GM19467 (cell line): ENCODE data around the gene FAM209A.
"Not testable (repeated sequence)": the region's sequence is repeated elsewhere in the genome, so short reads cannot be mapped to it uniquely, and the experiment has no call there.

ENCODE experiments used
- ATAC-seq: cut with Tn5 transposase; IDR thresholded peaks from one replicate; pipeline ENCODE4 v1.9.1; 2021; ENCODE audit warnings: mild to moderate bottlenecking, moderate library complexity; ENCODE audit not compliant: unreplicated experiment

The FAM209A gene

DNA sequence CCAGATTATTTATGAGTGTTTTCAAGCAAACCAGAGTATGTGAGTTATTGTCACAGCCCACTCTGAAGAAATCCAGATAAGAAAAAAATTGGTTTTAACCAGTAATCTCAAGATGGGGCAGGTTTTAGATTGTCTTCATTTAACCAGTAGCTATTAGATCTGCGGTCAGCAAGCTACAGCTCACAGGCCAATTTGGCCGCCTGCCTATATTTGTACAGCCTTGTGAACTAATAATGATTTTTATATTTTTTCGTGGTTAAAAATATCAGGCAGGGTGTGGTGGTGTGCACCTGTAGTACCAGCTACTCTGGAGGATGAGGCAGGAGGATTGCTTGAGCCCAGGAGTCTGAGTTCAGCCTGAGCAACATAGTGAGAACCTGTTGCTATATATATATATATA is 13.5 kb downstream of the FAM209A start:
- ATAC-seq: no peak

DNA sequence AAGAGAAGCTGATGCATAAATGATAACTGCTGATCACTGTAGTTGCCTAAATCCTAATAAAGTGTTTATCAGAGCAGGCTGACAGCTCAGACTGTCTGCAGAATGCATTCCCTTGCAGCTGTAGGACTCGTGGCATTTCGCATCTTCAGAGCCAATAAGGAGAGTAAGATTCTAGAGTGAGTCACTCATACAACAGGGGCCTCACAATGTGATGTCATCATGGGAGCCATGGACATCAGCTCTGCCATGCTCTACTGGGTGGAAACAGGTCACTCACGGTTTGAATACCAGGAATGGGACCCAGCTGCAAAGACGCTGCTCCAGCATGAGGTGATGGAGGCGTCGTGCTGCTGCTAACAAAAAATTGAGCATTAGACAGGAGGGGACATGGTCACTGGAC is 15.9 kb downstream of the FAM209A start:
- ATAC-seq: no peak

DNA sequence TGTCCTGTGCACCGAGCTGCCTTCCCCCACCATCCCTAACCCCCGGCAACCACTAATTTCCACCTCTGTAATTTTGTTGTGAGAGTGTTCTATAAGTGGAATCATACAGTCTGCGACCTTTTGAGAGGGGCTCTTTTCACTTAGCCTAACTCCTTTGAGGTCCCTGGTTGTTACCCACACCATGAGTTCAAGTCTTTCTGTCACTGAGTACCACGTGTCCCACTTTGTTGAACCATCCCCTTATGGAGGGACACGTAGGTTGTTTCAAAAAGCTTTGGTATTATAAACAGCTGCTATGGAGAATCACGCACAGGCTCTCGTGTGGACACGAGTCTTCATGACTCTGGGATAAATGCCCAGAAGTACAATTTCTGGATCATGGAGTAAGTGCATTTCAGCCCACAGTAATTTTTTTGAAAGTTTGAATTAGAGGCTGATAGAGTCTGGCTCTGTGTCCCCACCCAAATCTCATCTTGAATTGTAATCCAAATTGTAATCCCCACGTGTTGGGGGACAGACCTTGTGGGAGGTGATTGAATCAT is 18.0 kb downstream of the FAM209A start:
- ATAC-seq: no peak

DNA sequence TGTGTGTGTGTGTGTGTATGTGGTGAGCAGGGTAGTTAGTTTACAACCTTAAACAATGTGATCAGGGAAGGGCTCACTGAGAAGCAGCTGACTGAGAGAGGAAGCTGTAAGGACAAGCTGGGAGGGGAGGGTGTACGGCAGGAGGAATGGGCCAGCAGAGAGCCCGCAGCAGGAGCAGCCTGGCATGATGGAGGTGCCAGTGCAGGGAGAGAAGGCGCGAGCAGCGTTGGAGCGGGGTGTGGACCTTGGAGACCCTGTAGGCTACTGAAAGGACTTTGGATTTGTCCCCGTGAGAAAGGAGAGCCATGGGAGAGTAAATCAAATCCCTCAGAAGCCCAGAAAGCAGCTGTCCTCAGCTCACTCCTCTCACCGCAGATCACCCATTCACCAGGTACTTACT is 27.0 kb downstream of the FAM209A start:
- no peak for ATAC-seq

DNA sequence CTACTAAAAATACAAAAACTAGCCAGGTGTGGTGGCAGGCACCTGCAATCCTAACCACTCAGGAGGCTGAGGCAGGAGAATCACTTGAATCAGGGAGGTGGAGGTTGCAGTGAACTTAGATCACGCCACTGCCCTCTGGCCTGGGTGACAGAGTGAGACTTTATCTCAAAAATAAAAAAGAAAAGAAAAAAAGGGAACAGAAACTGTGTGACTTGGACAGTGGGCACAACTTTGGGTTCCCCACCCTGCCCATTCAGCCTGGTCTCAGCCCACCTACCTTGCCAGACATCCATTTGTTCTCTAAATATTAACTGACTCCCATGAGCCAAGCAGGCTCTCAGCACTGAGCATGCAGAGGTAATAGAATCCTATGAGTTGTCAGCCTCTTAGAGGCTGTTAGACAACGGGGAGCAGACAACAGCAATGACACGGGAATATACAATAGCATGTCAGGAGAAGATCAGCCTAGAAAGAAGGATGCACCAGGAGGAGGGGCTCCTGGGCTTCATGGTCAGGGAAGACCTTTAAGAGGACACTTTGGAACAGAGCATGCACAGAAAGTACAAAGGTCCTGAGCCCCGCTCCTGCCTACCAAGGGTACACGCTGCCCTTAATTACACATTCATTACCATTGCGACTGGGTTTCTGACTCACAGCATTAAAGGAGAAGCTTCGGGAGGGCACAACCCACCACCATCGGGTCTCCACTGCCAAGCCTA is 28.5 kb downstream of the FAM209A start:
- no peak for ATAC-seq

DNA sequence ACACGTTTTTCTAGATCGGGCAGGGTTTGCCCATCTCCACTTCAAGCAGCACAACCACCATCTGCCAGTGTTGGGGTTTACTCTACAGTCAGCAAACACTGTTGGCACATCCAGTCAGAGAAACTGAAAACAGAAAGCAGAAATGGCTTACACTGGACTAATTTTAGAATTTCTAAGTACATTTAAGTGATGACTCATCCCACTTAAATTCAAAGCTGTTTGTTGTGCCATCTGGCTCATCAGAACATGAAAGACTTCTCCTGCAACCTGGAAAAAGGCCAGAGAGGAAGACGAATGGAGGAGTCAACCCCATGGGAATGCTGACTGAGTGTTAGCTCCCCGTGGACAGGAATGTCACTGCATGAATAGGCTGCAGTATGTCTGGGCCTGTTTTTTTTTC is 30.3 kb downstream of the FAM209A start:
- ATAC-seq: peak; percentile 91

DNA sequence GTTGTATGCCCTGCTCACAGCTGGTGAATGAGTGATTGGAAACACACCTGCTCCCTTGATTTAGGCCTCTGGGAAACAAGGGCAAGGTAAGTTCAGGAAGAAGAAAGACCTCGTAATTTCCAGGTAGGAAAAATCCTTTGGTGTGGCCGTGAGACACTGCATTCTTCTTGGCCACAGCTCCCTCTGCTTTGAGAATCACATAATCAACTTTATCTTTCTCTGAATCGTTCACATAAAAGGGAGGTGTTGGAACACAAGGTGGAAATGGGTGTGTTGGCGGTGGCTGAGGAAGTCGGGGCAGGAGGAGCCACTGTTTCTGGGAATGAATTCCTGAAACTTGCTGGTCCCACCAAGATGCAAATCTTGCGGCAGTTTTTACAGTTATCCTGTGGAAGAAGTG is 34.4 kb downstream of the FAM209A start:
- ATAC-seq: no peak

DNA sequence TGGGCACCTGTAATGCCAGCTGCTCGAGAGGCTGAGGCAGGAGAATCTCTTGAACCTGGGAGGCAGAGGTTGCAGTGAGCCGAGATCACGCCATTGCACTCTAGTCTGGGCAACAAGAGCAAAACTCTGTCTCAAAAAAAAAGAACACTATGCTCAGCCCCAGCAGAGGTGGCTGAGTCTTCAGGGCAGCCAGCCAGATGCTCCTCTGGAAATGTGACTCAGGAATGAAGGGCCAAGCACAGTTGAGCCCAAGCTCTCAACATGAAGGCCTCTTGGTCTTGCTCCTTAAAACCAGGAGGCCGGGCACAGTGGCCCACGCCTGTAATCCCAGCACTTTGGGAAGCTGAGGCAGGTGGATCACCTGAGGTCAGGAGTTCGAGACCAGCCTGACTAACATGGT is 40.0 kb downstream of the FAM209A start:
- not testable (repeated sequence) for ATAC-seq

DNA sequence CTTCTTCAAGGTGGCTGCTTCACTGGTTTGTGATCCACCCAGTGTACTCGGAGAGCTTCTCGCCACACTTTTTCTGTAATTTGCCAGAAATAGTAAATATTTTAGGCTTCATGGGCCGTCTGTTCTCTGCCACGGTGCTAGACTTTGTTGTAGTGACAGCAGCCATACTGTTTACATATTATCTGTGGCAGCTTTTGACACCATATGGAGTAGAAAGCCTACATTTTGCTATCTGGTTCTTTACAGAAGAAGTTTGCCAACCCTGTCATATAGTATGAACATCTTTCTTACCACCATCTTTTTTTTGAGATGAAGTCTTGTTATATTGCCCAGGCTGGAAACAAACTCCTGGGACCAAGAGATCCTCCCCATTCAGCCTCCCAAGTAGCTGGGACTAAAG is 41.0 kb downstream of the FAM209A start:
- ATAC-seq: no peak

DNA sequence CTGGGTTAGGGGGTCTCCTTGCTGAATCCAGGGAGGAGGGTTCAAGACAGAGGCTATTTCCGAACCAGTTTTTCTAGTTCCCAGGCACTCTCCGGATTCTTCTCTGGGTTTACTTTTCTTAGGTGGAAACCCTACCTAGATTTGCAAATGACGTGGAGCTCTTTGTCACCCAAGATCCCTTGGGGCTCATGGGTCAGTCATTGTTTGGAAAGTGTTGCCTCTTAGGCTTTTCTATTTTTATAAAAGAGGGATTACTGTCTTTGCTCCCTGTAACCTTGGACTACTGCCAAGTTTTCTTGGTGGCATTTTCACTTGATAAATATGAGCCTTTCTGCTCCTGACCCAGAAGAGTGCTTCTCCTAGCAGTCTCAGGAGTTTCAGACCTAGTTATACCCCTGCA is 42.1 kb downstream of the FAM209A start:
- ATAC-seq: no peak

DNA sequence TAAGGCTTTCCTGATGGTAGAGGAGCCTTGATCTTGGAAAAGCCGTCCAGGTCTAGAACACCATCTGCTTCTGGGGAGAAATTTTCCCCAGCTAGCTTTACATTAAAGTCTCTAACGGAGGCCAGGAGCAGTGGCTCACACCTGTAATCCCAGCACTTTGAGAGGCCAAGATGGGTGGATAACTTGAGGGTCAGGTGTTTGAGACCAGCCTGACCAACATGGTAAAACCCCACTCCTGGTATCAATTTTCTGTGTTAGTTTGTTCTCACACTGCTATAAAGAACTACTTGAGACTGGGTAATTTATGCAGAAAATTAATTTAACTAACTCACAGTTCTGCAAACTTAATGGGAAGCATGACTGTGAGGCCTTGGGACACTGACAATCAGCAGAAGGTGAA is 46.3 kb downstream of the FAM209A start:
- no peak for ATAC-seq

DNA sequence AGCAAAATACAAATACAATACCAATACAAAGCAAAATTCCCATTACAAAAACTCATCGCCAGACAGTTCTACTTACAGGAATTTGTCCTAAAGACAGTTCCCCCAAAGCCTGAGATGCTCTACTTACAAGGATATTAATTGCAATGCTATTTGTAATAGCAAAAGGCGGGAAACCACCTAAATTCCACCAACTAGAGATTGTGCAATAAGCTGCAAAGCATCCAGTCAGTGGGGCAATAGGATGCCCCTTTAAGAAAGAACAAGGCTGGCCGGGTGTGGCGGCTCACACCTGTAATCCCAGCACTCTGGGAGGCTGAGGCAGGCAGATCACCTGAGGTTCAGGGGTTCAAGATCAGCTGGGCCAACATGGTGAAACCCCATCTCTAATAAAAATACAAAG is 47.6 kb downstream of the FAM209A start:
- ATAC-seq: no peak

DNA sequence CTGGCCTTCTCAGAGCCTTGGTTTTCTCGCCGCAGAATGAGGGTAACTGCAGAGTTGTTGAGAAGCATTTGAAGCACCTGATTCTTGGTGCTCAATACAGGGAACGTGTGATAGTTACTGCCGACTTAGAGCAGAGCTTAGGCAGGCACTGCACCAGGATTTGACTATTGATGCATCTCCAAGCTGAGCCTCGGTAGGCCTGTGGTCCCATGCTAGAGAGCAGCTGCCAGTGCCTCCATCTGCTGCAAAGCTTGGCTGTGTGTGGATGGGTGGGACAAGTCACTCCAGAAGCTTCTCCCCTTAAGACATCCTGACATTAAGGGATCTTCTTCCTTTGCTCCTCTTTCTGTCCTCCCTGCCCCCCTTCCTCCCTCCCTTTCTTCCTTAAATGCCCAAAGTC is 49.4 kb downstream of the FAM209A start:
- no peak for ATAC-seq

DNA sequence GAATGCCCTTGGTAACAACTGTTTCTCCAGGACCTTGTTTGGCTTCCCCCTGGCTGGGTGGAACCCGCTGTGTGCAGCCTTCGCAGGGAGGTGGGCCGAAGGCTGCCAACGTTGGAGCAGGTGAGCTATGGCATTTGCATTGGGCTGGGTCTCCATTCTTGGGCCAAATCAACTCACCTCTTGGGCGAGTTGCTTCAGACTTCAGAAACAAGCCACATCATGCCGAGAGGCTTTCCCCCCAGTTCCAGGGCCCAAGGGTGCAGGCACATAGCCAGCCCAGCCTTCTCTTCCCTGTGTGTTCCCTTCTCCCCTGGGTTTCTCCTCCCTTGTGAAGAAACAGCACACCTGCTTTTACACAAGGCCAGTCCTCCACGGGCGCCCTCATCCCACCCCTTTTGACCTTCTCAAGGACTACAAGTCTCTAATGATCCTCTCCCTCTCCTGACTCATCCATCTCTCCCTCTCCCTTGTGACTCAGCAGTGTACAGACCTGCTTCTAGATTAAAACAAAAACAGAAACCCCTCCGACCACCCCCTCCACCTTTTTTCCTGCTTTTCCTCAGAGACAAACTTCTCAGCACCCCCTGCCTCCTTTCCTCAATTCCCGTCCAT is 50.1 kb downstream of the FAM209A start:
- no peak for ATAC-seq

DNA sequence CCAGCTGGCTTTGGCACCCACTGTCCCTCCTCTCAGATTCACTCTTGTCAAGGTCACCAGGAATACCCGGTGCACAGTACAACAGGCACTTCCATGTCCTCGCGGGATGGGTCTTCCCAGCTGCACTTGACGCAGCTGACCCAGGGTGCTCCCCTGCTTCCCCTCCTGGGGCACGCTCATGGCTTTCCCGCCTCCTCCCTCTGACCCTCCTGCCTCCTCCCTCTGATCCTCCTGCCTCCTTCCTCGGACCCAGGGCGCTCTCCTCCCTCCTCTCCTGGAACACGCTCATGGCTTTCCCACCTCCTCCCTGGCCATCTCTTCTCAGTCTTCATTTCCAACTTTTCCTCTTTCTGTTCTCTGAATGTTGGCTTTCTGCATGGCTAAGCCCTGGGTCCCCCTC is 50.6 kb downstream of the FAM209A start:
- no peak for ATAC-seq
